K562 (cell line): ENCODE results near the gene JAK3. TPM values are rescaled to one million over a fixed set of nuclear protein-coding genes. Genes with fewer than 3 reads are reported as not detected.

ENCODE experiments used
- AFF1 ChIP-seq, 2 experiments: fragments of 450-650 bp; IDR thresholded peaks; 2 replicates each; pipeline ENCODE4 v1.6.1; 2018; ENCODE audit warnings: mild to moderate bottlenecking in 2 of 2, low read depth in 1 of 2; ENCODE audit not compliant: partially characterized antibody in 2 of 2
- CGGBP1 ChIP-seq: fragments of 250-450 bp; sonication (Bioruptor Pico); IDR thresholded peaks from 2 replicates; pipeline ENCODE4 v1.9.0; 2021; ENCODE audit warnings: mild to moderate bottlenecking
- ETV6 ChIP-seq, 3 experiments: fragments of 150-350 bp in 1 of 3; sonication (generic) in 1 of 3; formaldehyde crosslinking in 1 of 3; IDR thresholded peaks; 2 replicates each; pipeline versions ENCODE4 v1.6.1 to v1.8.0; 2014 to 2022; ENCODE audit warnings: borderline replicate concordance in 2 of 3, low read depth in 2 of 3, antibody characterized with exemption in 1 of 3, low read length in 1 of 3, mild to moderate bottlenecking in 1 of 3, missing genetic modification reagents in 1 of 3
- GABPB1 ChIP-seq: sonication (generic); formaldehyde crosslinking; IDR thresholded peaks from 2 replicates; pipeline ENCODE4 v1.8.0; 2022; ENCODE audit warnings: mild to moderate bottlenecking, missing genetic modification reagents
- L3MBTL2 ChIP-seq: fragments of 450-650 bp; IDR thresholded peaks from 2 replicates; pipeline ENCODE4 v1.6.1; 2016; ENCODE audit warnings: mild to moderate bottlenecking, moderate library complexity
- NFYB ChIP-seq: IDR thresholded peaks from 2 replicates; pipeline ENCODE4 v1.6.1; 2011; ENCODE audit warnings: mild to moderate bottlenecking, moderate library complexity; ENCODE audit not compliant: insufficient read length; ENCODE audit errors: extremely low read depth
- NR2F6 ChIP-seq: fragments of 450-650 bp; formaldehyde crosslinking; IDR thresholded peaks from 2 replicates; pipeline ENCODE4 v1.4.0; 2020; ENCODE audit warnings: mild to moderate bottlenecking
- PKNOX1 ChIP-seq: fragments of 450-650 bp; IDR thresholded peaks from 2 replicates; pipeline ENCODE4 v1.6.1; 2016
- POLR2A ChIP-seq: fragments of 450-650 bp; conservative IDR thresholded peaks from 2 replicates; pipeline ENCODE4 v1.6.1; 2016
- POLR2H ChIP-seq: IDR thresholded peaks from 2 replicates; pipeline ENCODE4 v1.6.1; 2016; ENCODE audit warnings: missing genetic modification characterization, low read depth, mild to moderate bottlenecking, control low read depth, missing compliant biosample characterization, moderate library complexity
- RFX7 ChIP-seq: fragments of 250-450 bp; sonication (Bioruptor Pico); IDR thresholded peaks from 2 replicates; pipeline ENCODE4 v1.5.1; 2021; ENCODE audit warnings: mild to moderate bottlenecking
- SIX5 ChIP-seq, 2 experiments: IDR thresholded peaks; 2 replicates each; pipeline ENCODE4 v1.6.1; 2011; ENCODE audit warnings: low read length in 2 of 2, borderline replicate concordance in 1 of 2, low read depth in 1 of 2, mild to moderate bottlenecking in 1 of 2, moderate library complexity in 1 of 2; ENCODE audit not compliant: insufficient read depth in 1 of 2
- SMARCA5 ChIP-seq: fragments of 450-650 bp; IDR thresholded peaks from 2 replicates; pipeline ENCODE4 v1.6.1; 2016
- SRSF3 ChIP-seq: fragments of 200-400 bp; formaldehyde crosslinking; IDR thresholded peaks from 2 replicates; pipeline ENCODE4 v1.6.1; 2016; ENCODE audit warnings: mild to moderate bottlenecking, low read length, moderate library complexity; ENCODE audit not compliant: insufficient read depth
- TAF15 ChIP-seq: fragments of 200-400 bp; formaldehyde crosslinking; IDR thresholded peaks from 2 replicates; pipeline ENCODE4 v1.6.1; 2017; ENCODE audit warnings: mild to moderate bottlenecking, low read depth, low read length, moderate library complexity
- TAF7 ChIP-seq: fragments of 450-650 bp; IDR thresholded peaks from 2 replicates; pipeline ENCODE4 v1.6.1; 2016; ENCODE audit warnings: missing genetic modification characterization, missing compliant biosample characterization
- VEZF1 ChIP-seq: fragments of 200-800 bp; sonication (Bioruptor generic); IDR thresholded peaks from 2 replicates; pipeline ENCODE4 v1.6.1; 2017; ENCODE audit warnings: missing genetic modification characterization, missing compliant biosample characterization
- ZBTB9 ChIP-seq: fragments of 450-650 bp; formaldehyde crosslinking; IDR thresholded peaks from 2 replicates; pipeline ENCODE4 v1.4.0; 2020; ENCODE audit warnings: mild to moderate bottlenecking, moderate library complexity
- polyA plus RNA-seq, 8 experiments: library from polyadenylated mRNA; depleted of rRNA in 4 of 8; stranded (reverse) in 5 of 8; unstranded in 3 of 8; fragments of >200 nt; fragmentation: Nextera tagmentation in 2 of 8; fragmentation: Illumina TruSeq in 1 of 8; extraction: Ambion mirVana in 2 of 8; extraction: Trizol in 1 of 8; gene quantifications; 2 replicates each; pipeline versions ENCODE4 v1.2.1 to v1.2.3, GENCODE V29; 2011 to 2014; ENCODE audit warnings: inconsistent platforms in 1 of 8, missing spikeins in 1 of 8
- total RNA-seq, 7 experiments: library from RNA; depleted of rRNA in 6 of 7; stranded (reverse); fragments of >200 nt in 6 of 7; fragmentation: Illumina TruSeq in 2 of 7; extraction: Trizol in 2 of 7; gene quantifications; 2 replicates each; pipeline versions ENCODE4 v1.2.1 to v1.2.3, GENCODE V29; 2011 to 2021; ENCODE audit warnings: low replicate concordance in 1 of 7

JAK3 gene
- total and polyA plus RNA-seq, 9 of the 15 experiments (the other 6 are each of a cell fraction or from before 2014, with no cell fraction given): 0.01 to 0.18 (median 0.07) TPM; not detected in 1

GRCh38 chr19:17859533-17860330 is 11.9 kb upstream of the JAK3 start, which contains the start of gene RPL18A (continued):
- TF ChIP-seq SIX5 (IDR thresholded peaks at IDR 0.05; ENCODE audit: borderline replicate concordance in 1 of 2, insufficient read depth in 1 of 2, low read depth in 1 of 2, low read length in 2 of 2): peak; percentile 86 to 88
- no peak for TF ChIP-seq TAF15
- TF ChIP-seq ZBTB9 (CRISPR knock-in tag): 0 out of 2 replicates have a peak, but pooled peaks have one; percentile 73
- TF ChIP-seq AFF1 (IDR thresholded peaks at IDR 0.05; ENCODE audit: low read depth in 1 of 2, partially characterized antibody in 2 of 2): peak in 1 of 2 experiments; percentile 98
- 0 out of 2 replicates have a peak, but pooled peaks have one; percentile 31 for TF ChIP-seq SRSF3
- TF ChIP-seq TAF7 (tag): peak; percentile 97
- TF ChIP-seq ETV6 (IDR thresholded peaks at IDR 0.05; ENCODE audit: borderline replicate concordance in 1 of 2, low read depth in 2 of 2, low read length in 1 of 2): no peak
- no peak for TF ChIP-seq ETV6 (CRISPR knock-in tag; IDR thresholded peaks at IDR 0.05; ENCODE audit: borderline replicate concordance)
- TF ChIP-seq SMARCA5: no peak
- no peak for TF ChIP-seq CGGBP1 (CRISPR knock-in tag)
- peak; percentile 95 for TF ChIP-seq POLR2H (tag)
- peak; percentile 39; the same call in 1 of the 2 replicates for TF ChIP-seq VEZF1
- TF ChIP-seq RFX7 (CRISPR knock-in tag): 0 out of 2 replicates have a peak, but pooled peaks have one; percentile 10
- peak; percentile 99 for TF ChIP-seq GABPB1 (CRISPR knock-in tag)
- TF ChIP-seq PKNOX1: peak; percentile 100
- TF ChIP-seq NFYB: peak; percentile 79
- TF ChIP-seq NR2F6 (CRISPR knock-in tag): 0 out of 2 replicates have a peak, but pooled peaks have one; percentile 61
- TF ChIP-seq POLR2A: peak; percentile 99
- peak; percentile 62 for TF ChIP-seq L3MBTL2
